Measurements from ENCODE around the gene NPAS3.

Gene NPAS3

DNA sequence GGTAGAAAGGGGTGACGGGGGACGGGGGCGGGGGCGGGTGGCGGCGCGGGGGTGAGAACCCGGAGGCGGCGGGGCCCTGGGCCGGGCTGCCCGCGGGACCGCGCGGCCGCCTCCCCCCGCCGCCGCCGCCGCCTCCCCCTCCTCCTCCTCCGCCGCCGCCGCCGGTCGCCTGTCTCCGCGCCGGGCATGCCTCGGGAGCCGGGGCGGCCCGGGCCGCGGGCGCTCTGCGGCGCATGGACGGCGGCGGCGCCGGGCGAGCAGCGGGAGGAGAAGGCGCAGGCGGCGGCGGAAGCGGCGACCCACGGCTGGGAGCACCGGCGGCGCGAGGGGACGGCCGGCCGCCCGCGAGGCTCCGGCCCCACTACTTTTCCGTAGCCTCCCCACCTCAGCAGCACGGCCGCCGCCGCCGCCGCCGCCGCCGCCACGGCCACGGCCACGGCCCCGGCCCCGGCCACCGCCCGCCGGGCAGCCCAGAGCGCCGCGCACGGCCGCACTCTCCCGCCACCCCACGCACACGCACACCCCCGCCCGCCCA lies at the start of gene NPAS3:
NPAS3 (plus strand) TSS at position 161 of the 535 bp plus-strand sequence.
- no peak for FAIRE-seq

DNA sequence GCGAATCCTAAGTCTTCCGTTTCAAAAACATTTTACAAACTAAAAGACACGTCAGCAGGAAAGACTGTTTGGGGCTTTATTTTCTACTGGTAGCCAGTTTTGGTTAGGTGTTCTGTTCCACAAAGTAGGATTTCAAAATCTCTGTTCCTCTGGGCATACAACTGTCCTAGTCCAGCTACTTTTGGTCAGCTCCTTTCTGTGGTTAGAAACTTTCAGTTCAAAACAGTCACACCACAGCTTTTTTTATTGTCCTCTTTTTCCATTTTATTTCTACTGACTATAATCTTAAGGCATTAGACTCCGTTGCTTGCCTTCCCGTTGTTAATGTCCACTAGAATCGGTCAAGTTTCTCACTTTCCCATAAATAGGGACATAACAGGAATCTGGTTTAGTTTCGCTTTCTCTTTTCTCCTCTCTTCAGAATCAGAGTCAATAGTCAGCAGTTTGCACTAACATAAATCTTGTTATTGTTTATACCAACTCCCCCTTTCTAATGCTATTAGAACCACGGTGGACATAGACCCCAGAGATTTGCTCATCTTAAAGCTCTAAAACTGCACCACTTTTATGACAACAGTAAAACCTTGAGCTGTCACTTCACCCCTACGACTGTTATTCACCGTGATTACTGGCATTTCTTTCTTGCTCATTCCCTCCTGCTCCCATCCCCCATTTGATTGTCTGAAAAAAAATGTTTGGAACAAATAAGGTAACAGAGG lies 41.5 kb upstream of the NPAS3 start:
- no peak for FAIRE-seq

DNA sequence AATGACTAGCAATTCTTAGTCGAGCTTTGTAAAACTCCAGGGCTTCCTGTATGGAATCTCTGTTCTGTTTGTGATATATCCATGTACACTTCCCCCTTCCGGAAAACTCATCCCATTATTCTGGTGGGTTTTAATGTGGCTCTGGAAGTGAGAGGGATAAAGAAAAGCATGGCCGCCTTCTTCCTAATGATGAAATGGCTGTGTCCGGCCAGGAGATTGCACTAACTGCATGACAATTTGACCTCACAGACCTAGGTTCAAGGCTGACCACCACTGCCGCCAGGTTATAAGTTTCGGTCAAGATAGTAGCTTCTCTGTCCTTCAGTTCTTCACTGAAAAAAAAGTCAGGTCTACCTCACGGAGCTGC lies 41.0 kb upstream of the NPAS3 start:
- no peak for FAIRE-seq

DNA sequence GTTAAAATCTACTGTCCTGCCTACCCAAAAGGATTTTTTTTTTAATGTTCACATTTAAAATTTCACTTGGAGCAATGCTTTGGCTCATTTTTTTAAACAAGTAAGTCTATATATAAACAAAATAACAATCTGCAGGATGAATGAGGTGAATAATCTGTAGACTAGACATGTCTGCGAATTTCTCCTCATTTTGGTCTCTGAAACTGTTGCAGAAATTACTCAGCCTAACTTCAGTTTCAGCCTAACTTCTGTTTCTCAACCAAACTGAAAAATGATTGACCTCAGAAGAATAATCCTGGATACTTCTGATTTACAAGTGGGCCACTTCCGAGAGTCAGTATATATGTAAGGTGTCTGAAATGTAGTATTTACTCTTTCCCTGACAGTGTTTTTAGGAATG lies 39.8 kb upstream of the NPAS3 start:
- FAIRE-seq, result no peak

DNA sequence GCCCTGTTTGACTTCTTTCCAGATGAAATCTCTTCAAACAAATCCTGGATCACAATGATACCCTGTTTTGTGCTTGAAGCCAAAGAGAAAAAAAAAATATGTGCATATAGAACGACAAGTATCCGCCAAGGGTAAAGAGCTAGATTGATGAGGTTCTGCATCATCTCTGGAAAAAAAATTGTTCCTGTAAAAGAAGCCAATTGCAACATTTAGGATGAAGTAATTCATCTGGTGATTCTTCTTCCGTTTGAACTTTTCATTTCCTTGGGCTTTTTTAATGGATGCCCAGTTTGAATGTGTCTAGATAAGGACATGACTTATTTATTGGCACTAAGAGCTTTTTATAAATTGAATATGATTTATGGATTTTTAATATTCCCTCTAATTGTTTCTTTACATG lies 38.1 kb upstream of the NPAS3 start:
- no peak for FAIRE-seq

DNA sequence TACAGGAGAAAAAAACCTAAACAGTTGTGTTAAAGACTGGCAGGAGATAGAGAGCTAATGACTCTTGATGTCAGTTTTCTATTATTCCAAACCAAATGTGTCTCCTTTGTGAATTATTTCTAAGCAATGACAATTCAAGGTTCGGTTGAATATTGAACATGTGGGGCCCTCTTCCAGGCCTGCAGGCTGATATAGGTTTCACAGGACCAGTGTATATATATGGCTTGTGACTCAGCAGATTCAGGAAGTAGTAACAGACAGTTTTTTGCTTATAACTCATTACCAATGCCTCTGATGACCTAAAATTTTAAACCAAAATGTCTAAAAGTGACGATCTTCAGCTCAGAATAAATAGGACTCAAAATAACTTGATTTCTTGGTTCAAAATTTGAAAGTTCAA lies 33.7 kb upstream of the NPAS3 start:
- no peak for FAIRE-seq

DNA sequence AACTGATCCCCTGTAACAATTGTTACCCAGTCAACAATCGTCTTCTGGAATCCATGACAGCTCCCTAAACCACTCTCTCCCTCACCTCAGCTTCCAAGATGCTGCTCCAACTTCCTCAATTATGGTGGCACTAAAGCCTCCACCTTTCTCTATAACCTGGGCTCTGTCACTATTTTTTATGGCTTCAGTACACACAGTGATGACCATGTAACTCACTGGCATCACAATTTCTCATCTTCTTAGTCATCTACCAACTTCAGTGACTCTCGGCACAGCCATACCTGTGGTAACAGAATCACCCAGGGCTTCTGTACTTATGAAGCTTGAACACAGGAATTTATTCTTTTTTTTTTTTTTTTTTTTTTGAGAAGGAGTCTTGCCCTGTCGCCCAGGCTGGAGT lies 32.0 kb upstream of the NPAS3 start:
- FAIRE-seq, result no peak

DNA sequence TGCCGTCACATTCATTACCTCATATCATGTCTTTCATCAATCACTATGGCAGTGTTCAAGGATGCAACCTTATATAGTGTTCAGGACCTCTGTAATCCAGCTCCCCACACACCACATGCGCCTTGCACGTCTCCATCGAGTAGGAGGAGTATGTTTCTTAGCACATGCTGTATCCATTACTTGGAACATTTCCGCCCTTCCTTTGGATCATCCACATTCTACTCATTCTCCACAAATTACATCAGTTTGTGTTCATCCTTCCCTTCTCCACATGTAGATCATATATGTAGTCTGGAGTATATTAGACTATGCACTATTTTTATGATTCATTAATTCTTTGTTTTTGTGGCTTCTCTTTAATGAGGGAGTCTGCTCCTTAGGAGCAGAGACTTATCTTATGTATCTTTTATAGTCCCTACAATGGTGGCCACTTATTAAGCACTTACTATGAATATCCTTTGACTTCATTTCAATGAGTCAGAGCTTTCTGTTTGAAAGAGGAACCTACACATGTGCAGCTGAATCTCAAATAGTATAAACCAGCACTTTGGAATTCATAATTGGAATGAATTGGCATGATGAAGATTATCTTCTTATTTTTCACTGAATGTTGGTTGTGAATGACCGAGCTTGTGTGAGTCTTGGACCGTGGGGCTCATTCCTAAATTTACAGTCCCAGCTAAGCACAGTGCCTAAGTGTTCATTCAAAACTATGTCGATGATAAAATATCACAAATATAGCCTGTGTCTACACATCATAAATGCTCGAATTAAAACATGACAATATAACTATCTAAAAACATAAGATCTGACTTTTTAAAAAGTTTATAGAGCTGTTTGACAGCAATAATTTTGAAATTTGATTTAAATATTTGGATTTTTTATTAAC lies 30.2 kb upstream of the NPAS3 start:
- FAIRE-seq, result no peak

DNA sequence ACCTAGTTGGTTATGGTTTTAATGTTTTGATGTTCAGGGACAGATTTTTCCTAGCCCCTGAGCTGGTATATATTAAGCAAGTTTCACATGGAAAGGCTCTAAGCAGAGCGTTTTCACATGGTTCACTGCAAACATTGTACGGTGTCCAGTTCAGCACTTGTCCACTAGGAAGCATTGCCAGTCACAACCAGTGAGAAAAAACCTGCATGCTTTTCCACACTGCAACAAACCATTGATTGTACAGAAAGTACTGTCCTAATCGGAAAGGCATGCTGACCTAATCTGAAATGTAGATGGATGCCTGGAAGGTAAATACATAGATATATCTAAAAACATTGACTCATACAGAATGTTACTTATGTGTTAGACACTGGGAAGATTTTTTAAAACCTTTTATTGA lies 25.0 kb upstream of the NPAS3 start:
- FAIRE-seq, result no peak

DNA sequence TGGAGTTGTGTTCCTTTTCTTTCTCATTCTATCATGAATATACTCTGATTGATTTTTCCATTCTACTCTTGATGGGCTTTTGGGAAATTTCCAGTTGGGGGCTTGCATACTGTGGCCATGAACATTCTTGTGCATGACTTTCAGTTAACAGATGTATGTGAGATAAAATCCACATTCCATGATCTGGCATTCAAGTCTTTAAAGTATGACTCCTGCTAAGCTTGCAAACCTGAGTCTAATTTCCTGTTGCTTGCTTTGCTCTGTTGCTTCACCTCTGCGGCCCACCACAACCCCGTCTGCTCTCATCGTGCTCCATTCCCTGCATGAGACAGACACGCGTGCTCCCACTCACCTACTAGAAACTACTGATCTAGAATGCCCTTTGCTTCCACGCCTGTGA lies 24.3 kb upstream of the NPAS3 start:
- FAIRE-seq, result no peak

DNA sequence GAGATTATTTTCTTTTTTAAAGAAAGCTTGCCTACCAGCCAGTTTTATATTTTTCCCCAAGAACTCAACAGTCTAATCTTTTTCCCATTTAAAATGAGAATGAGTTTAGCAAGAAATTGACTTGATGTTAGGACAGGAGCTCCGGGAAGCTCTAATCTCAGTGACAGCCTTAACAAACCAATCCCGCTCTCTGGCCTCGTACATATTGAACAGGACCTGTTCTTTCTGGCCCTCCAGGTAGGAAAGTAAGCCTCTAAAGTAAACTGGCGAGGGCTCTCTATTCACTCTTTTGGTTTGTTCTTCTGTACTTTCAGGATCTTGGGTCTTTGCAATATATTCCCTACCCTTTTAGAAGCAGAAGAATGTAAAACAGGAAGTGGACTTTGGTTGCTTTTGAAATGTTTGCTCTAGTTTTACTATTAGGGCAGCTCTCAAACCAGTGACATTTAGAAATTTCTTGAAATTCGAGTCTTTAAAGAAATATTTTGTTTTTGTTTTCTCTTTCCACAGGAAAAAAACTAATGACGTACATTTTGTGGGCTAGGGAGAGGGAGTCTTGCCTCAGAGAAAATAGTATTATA lies 17.9 kb upstream of the NPAS3 start:
- no peak for FAIRE-seq

DNA sequence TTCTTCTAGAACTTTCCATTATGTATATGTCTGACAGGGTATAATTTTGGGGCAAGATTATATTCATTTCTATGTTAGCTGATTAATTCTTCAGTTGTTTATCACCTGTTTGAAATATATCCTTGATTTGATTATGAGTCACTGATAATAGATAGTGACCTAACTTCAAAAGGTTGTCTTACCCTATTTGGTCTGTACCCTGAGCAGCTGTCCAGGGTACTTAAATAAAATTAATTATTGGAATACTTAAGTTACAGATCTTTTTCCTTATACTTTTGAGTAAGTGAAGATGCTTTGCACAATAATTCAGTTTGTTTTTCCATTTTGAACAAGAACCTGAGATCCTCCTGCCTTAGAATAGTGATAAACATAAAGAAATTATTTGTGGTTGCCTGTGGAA lies 13.2 kb upstream of the NPAS3 start:
- no peak for FAIRE-seq

DNA sequence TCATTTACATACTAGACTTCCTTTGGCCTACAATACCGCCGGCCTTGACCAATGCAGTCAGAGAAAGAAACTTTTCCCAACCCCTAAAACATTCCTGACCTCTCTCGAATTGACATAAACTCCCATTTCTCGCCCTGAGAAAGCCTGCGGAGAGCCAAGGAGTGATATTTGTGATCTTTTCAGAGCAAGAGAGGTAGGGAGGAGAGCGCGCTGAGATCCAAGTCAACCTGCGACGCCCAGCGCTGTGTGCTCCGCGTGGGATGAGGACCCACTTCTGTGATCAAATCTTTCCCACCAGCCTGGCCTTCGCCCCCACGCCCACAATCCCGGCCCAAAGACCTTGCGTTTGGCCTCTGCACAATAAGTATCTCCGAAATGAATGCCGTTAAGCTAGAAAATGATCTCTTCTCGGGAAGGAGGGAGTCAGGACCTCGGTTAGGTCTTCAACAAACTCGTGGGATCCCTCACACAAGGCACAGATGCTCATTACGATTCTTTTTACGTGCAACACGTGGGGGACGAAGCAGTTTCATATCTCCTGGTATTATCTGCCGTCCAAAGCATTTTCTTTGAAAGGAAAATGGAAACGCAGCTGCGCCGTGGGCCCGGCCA lies 6.3 kb upstream of the NPAS3 start:
- FAIRE-seq, result no peak

DNA sequence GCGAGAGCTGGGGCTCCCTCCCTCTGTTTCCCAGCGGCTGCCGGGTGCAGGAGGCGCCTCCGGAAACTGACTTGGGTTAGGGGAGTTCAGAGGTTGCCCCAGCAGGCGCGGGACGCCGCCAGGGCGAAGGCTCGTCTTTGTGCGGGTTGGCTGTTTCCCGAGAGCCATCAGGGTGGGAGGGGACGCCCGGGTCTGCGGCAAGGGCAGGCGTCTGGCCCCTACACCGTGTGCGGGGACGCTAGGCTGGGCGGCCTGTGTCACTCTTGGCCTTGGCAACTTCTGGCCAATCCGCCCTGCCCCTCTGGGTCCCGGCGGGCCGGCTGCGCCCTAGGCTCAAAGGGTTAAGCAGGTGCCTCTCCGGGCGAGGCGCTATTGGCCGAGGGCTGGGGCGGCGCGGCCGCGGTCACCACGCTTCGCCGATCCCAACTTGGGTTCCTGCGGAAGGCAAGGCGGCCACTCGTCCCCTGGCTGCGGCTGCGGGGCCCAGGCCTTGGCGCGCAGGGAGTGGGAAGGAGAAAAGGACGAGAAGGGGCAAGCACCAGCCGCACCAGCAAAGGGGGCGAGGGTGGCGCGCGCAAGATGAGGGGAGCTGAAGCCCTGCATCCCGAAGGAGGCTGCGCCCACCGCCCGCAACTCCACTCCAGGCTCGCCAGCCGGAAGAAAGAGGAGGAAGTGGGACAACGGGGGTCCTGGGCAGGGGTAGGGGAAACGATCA lies 5.6 kb upstream of the NPAS3 start:
- FAIRE-seq, result no peak

DNA sequence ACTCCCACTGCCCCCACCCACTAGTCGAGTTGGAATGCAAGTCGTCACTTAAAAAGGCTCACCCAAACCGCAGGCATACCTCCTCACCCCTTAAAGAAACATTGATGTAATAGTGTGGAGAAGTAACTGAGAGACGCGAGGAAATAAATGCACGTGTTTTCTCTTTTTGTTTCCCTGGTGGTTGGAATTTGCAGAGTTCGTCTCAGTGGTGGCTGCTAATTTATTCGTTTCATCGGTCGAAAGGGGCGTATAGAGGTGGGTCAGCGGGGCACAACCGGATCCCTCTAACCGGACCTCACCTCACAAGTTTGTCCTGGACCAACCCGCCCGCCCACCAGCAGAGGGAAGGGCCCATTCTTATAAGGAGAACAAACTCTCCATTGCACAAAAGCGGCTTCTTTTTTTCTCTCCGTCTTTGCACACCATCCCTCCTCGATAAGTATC lies 5.0 kb upstream of the NPAS3 start:
- FAIRE-seq, result no peak

DNA sequence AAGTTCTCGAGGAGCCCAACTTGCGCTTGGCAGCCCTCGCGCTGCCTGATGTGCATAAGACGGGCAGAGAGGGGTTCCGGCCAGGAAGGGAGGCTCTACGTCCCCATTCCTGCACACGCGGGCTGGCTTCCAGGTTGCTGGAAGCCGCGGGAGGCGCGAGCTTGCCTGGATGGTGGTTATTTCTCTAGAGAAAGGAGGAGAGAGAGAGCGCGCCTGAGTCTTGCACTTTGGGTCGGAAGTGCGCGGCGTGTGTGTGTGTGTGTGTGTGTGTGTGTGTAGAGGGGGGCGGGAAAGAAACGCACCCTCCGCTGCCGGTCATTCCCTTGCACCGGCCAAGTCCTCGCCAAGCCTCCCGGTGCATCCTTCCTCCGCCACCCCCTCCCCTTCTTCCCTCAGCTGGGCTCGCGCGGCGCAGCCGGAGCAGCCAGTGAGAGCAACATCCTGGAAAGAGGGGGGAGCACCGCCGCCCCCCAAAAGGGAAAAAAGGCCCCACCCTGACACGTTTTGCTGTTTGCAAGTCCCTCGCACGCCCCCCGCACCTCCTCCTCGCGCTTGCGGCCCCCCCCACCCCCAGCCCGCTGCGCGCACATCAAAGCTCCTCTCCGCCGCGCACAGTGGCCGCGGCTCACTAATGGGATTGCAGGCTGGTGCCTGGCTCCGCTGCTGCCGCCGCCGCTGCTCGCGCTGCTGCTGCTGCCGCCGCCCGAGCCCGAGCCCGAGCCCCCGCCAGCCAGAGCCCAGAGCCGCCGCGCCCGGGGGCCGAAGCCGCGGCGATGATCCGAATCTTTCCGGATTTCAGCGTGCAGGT lies 4.4 kb upstream of the NPAS3 start:
- no peak for FAIRE-seq

DNA sequence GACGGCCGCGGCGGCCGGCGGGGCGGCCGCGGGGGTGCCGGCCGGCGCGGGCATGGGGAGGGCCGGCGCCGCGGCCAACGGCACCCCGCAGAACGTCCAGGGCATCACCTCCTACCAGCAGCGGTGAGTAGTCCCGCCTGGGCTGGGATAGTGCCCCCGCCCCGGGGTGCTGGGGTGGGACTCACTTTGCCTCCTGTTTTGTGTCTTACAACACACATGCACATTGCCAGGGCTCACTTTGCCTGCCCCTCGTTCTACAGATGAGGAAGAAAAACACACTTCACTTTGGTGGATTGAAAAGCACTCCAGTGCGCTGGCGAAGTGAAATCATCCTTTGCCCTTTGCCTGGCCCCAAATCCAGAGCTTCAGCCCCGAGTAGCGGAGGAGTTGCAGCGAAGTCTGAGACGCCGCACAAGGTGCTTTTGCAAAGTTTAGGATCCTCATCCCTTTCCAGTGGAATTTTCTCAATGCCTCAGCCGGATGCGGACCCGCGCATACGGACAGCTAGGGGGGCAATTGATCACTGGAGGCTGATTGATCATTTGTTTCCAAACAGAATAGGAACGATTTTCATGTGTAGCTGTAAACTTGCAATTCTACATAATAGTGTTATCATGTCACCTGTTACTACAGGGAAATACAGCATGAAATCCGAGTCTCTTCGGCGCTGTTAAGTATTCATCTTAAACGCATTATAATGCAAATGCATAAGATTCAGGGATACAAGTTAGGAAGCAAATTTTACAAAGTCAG lies 3.6 kb upstream of the NPAS3 start:
- no peak for FAIRE-seq

DNA sequence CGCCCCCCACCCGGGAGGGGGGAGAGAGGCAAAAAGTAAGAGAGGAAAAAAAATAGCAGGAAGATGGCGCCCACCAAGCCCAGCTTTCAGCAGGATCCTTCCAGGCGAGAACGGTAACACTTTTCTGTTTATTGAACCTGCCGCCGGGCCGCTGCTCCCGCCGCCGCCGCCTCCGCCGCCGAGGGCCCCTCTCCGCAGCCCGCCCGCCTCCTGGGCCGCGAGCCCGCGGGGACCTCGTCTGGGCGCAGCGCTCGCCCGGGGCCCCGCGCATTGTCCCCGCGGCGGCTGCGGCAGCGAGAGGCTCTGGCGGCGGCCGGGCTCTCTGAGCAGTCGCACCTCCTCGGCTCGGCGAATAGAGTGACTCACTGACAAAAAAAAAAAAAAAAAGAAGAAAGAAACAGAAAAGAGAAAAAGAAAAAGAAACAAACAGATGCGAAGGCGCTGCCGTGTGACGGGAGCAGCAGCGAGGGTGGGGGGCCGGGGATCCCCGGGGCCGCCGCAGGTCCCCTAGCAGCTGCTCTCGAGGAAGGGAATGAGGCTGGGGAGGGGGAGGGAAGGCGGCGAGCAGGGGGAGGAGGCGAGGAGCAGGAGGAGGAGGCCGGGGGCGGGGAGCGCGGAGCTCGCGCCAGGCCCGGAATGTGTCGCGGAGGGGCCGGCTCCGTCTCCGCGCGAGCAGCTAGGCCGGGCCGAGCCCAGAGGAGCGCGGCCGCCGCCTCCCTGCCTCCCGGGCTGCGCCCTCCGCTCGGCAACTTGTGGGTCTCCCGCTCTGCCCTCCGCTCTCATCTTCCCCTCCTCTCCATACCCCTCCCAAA lies 781 bp downstream of the NPAS3 start:
- FAIRE-seq, result no peak

DNA sequence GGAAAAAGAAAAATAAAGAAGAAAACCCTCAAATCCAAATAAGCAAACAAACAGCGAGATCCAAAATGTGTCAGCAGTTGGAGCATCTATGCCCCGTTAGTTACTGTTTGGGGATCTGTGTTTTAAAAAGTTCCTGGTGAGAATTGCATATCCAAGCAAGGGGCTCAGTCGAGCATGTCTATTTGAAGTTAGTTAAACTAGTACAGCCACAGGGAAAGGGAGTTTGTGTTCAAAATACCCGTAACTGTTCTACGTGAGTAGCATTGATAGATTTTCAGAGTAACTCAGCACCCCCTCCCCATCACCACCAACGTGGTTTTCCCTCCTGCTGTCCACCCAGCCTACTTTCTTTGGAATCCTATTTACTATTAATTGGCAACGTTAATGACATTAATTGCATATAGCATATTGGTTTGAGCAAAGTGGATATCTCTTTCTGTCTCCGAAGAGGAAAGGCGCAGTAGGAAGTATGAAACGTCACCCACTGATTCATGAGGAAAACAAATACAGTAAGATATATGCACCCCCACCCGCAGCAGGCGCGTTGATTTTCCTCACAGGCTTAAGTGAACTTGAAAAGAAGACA lies 1.5 kb downstream of the NPAS3 start:
- FAIRE-seq, result no peak

Measured in G401.6 (cell line).